Measurements from ENCODE around the gene CLP1.
A peak's percentile ranks its signal among the peaks of the same experiment; 100 is the strongest.

The CLP1 gene

GRCh38 chr11:57657194-57658022, at the start of gene CLP1:
Gene CLP1, plus strand, starts transcription at chr11:57657762. Its CDS starts 1,715 bp downstream, at chr11:57659477.
- ATAC-seq (replicated peaks) (peak; percentile 98 to 99), DNase-seq (peak; percentile 97)
- H3K9me3 Mint-ChIP-seq: no peaks in the 10 kb centered on the region
- H3K4me3 Mint-ChIP-seq: peak within 1 kb of the TSS; percentile 89 to 100
- peak within 1 kb of the TSS; percentile 98 for H3K27ac Mint-ChIP-seq
- H3K36me3 Mint-ChIP-seq: peaks cover 6 to 27% of the 10 kb centered on the region in 2 donors
- no peaks in the 10 kb centered on the region for H3K27me3 Mint-ChIP-seq
- H3K4me1 Mint-ChIP-seq: peaks cover 15 to 30% of the 10 kb centered on the region in 2 donors

- Mint-ChIP-seq H3K36me3 (no peaks in the 10 kb centered on the region), H3K9me3 (no peaks in the 10 kb centered on the region), H3K27ac (no peak overlapping the region), H3K4me3 (no peak overlapping the region), H3K4me1 (no peaks in the 10 kb centered on the region), H3K27me3 (peaks cover 0 to 7% of the 10 kb centered on the region in 2 donors)
- DNase-seq (no peak), ATAC-seq (replicated peaks) (no peak)
Measured at GRCh38 chr11:57610170-57610569, 47.4 kb upstream of the CLP1 start.

GRCh38 chr11:57614234-57614772, 43.3 kb upstream of the CLP1 start:
- Mint-ChIP-seq H3K4me3 (no peak overlapping the region), H3K9me3 (peaks cover 2 to 3% of the 10 kb centered on the region in 2 donors), H3K36me3 (peaks cover 0 to 3% of the 10 kb centered on the region in 2 donors), H3K27me3 (peaks cover 13 to 18% of the 10 kb centered on the region in 2 donors), H3K4me1 (no peaks in the 10 kb centered on the region), H3K27ac (no peak overlapping the region)
- DNase-seq (no peak), ATAC-seq (replicated peaks) (no peak)

- Mint-ChIP-seq H3K9me3 (peaks cover 3 to 4% of the 10 kb centered on the region in 2 donors), H3K4me3 (no peak overlapping the region), H3K4me1 (no peaks in the 10 kb centered on the region), H3K36me3 (peaks cover 0 to 4% of the 10 kb centered on the region in 2 donors), H3K27ac (no peak overlapping the region), H3K27me3 (peaks cover 15 to 19% of the 10 kb centered on the region in 2 donors)
- ATAC-seq (replicated peaks): no peak
- DNase-seq: no peak
Measured at GRCh38 chr11:57615308-57615707, 42.3 kb upstream of the CLP1 start.

GRCh38 chr11:57616595-57616994, 41.0 kb upstream of the CLP1 start:
- Mint-ChIP-seq H3K9me3 (peaks cover 3 to 4% of the 10 kb centered on the region in 2 donors), H3K4me1 (no peaks in the 10 kb centered on the region), H3K4me3 (no peak overlapping the region), H3K27me3 (peaks cover 20 to 26% of the 10 kb centered on the region in 2 donors), H3K27ac (no peak overlapping the region), H3K36me3 (peaks cover 1 to 4% of the 10 kb centered on the region in 2 donors)
- ATAC-seq (replicated peaks): no peak
- no peak for DNase-seq

- Mint-ChIP-seq H3K4me3 (no peak overlapping the region), H3K36me3 (peaks cover 4% of the 10 kb centered on the region in 2 donors), H3K27me3 (peaks cover 25 to 42% of the 10 kb centered on the region in 2 donors), H3K27ac (no peak overlapping the region), H3K9me3 (peaks cover 3 to 4% of the 10 kb centered on the region in 2 donors), H3K4me1 (no peaks in the 10 kb centered on the region)
- DNase-seq (no peak), ATAC-seq (replicated peaks) (no peak)
Measured at GRCh38 chr11:57618438-57618837, 39.1 kb upstream of the CLP1 start.

GRCh38 chr11:57619331-57619730, 38.2 kb upstream of the CLP1 start:
- Mint-ChIP-seq H3K36me3 (peaks cover 4% of the 10 kb centered on the region in 2 donors), H3K4me1 (no peaks in the 10 kb centered on the region), H3K27ac (no peak overlapping the region), H3K9me3 (peaks cover 3 to 4% of the 10 kb centered on the region in 2 donors), H3K4me3 (no peak overlapping the region), H3K27me3 (peaks cover 25 to 42% of the 10 kb centered on the region in 2 donors)
- DNase-seq: no peak
- no peak for ATAC-seq (replicated peaks)

GRCh38 chr11:57620467-57620866, 37.1 kb upstream of the CLP1 start:
- H3K9me3 Mint-ChIP-seq: peaks cover 3 to 4% of the 10 kb centered on the region in 2 donors
- H3K4me3 Mint-ChIP-seq: no peak overlapping the region
- peaks cover 25 to 42% of the 10 kb centered on the region in 2 donors for H3K27me3 Mint-ChIP-seq
- no peak for ATAC-seq (replicated peaks)
- H3K27ac Mint-ChIP-seq: no peak overlapping the region
- H3K4me1 Mint-ChIP-seq: no peaks in the 10 kb centered on the region
- DNase-seq: no peak
- peaks cover 4% of the 10 kb centered on the region in 2 donors for H3K36me3 Mint-ChIP-seq

- no peak for DNase-seq
- Mint-ChIP-seq H3K9me3 (peaks cover 3 to 4% of the 10 kb centered on the region in 2 donors), H3K36me3 (peaks cover 4% of the 10 kb centered on the region in 2 donors), H3K4me1 (no peaks in the 10 kb centered on the region), H3K4me3 (no peak overlapping the region), H3K27ac (no peak overlapping the region), H3K27me3 (peaks cover 17 to 31% of the 10 kb centered on the region in 2 donors)
- ATAC-seq (replicated peaks): no peak
Measured at GRCh38 chr11:57622263-57622662, 35.3 kb upstream of the CLP1 start.

GRCh38 chr11:57624864-57625263, 32.7 kb upstream of the CLP1 start:
- ATAC-seq (replicated peaks): no peak
- Mint-ChIP-seq H3K27ac (no peak overlapping the region), H3K4me3 (no peak overlapping the region), H3K27me3 (peaks cover 22 to 38% of the 10 kb centered on the region in 2 donors), H3K4me1 (no peaks in the 10 kb centered on the region), H3K36me3 (peaks cover 0 to 4% of the 10 kb centered on the region in 2 donors), H3K9me3 (no peaks in the 10 kb centered on the region)
- DNase-seq: no peak

- no peaks in the 10 kb centered on the region for H3K9me3 Mint-ChIP-seq
- H3K27me3 Mint-ChIP-seq: peaks cover 24 to 37% of the 10 kb centered on the region in 2 donors
- H3K27ac Mint-ChIP-seq: no peak overlapping the region
- no peak for ATAC-seq (replicated peaks)
- H3K4me3 Mint-ChIP-seq: no peak overlapping the region
- no peak for DNase-seq
- peaks cover 0 to 3% of the 10 kb centered on the region in 2 donors for H3K36me3 Mint-ChIP-seq
- no peaks in the 10 kb centered on the region for H3K4me1 Mint-ChIP-seq
Measured at GRCh38 chr11:57626895-57627294, 30.7 kb upstream of the CLP1 start.

GRCh38 chr11:57630171-57630570, 27.4 kb upstream of the CLP1 start:
- DNase-seq (no peak), ATAC-seq (replicated peaks) (no peak)
- H3K9me3 Mint-ChIP-seq: no peaks in the 10 kb centered on the region
- no peaks in the 10 kb centered on the region for H3K4me1 Mint-ChIP-seq
- no peak overlapping the region for H3K4me3 Mint-ChIP-seq
- no peaks in the 10 kb centered on the region for H3K36me3 Mint-ChIP-seq
- H3K27ac Mint-ChIP-seq: no peak overlapping the region
- H3K27me3 Mint-ChIP-seq: peaks cover 32 to 53% of the 10 kb centered on the region in 2 donors

GRCh38 chr11:57632116-57632515, 25.4 kb upstream of the CLP1 start:
- peaks cover 41 to 54% of the 10 kb centered on the region in 2 donors for H3K27me3 Mint-ChIP-seq
- DNase-seq (no peak), ATAC-seq (replicated peaks) (no peak)
- H3K9me3 Mint-ChIP-seq: no peaks in the 10 kb centered on the region
- H3K4me1 Mint-ChIP-seq: no peaks in the 10 kb centered on the region
- H3K27ac Mint-ChIP-seq: no peak overlapping the region
- no peaks in the 10 kb centered on the region for H3K36me3 Mint-ChIP-seq
- H3K4me3 Mint-ChIP-seq: no peak overlapping the region

- Mint-ChIP-seq H3K27ac (no peak overlapping the region), H3K9me3 (no peaks in the 10 kb centered on the region), H3K27me3 (peaks cover 49 to 67% of the 10 kb centered on the region in 2 donors), H3K4me1 (peaks cover 6 to 12% of the 10 kb centered on the region in 2 donors), H3K36me3 (no peaks in the 10 kb centered on the region), H3K4me3 (no peak overlapping the region)
- ATAC-seq (replicated peaks) (no peak), DNase-seq (no peak)
Measured at GRCh38 chr11:57633394-57634070, 24.0 kb upstream of the CLP1 start.
